AG09319 (cell line): ENCODE results near the gene MSRB1.

Source experiments
- DNase-seq: peaks from one replicate; pipeline ENCODE4 v3.0.0-alpha.2; 2010; ENCODE audit warnings: low read depth; ENCODE audit errors: extremely low read depth
- CTCF ChIP-seq: IDR thresholded peaks from 2 replicates; pipeline ENCODE4 v1.5.1; 2011; ENCODE audit warnings: low read depth, mild to moderate bottlenecking, inconsistent platforms, low read length, moderate library complexity

Gene MSRB1

GRCh38 chr16:1950559-1950958 lies 7.6 kb upstream of the MSRB1 start:
- no peak for DNase-seq
- no peak for TF ChIP-seq CTCF

- no peak for DNase-seq
- TF ChIP-seq CTCF: no peak
These were observed 7.0 kb upstream of the MSRB1 start for GRCh38 chr16:1950047-1950446.

GRCh38 chr16:1949507-1949906 lies 6.5 kb upstream of the MSRB1 start:
- no peak for DNase-seq
- TF ChIP-seq CTCF: no peak

GRCh38 chr16:1947369-1947670 lies 4.3 kb upstream of the MSRB1 start:
- DNase-seq: no peak
- TF ChIP-seq CTCF: no peak

GRCh38 chr16:1946495-1947368 lies 3.7 kb upstream of the MSRB1 start:
- DNase-seq: no peak
- no peak for TF ChIP-seq CTCF

GRCh38 chr16:1945559-1946391 lies 2.8 kb upstream of the MSRB1 start:
- DNase-seq: no peak
- TF ChIP-seq CTCF: no peak

- DNase-seq: no peak
These were observed 1.7 kb upstream of the MSRB1 start for GRCh38 chr16:1944612-1945199.

More at GRCh38 chr16:1944612-1945199, 1.7 kb upstream of the MSRB1 start:
- TF ChIP-seq CTCF: no peak
